ENCODE data around the gene HIGD1B.

HIGD1B gene

DNA sequence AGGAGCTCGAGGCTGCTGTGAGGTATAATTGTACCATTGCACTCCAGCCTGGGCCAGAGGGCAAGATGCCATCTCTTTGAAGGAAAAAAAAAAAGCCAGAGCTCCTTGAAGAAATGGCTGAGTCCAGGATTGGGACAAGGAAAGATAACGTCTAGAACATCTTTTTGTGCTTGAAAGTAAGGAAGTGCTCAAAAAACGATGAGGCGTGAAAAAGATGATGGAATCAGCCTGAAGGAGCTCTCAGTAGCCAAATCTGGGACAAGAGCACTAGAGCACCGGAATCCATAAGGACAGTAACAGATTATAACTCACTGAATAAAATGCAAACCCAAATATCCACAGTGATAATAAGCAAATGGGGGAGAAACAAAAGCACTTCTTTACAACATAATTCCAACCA, 29.4 kb downstream of the HIGD1B start:
- no peak for DNase-seq (ENCODE audit: low read depth in 1 of 2, low spot score in 1 of 2)

DNA sequence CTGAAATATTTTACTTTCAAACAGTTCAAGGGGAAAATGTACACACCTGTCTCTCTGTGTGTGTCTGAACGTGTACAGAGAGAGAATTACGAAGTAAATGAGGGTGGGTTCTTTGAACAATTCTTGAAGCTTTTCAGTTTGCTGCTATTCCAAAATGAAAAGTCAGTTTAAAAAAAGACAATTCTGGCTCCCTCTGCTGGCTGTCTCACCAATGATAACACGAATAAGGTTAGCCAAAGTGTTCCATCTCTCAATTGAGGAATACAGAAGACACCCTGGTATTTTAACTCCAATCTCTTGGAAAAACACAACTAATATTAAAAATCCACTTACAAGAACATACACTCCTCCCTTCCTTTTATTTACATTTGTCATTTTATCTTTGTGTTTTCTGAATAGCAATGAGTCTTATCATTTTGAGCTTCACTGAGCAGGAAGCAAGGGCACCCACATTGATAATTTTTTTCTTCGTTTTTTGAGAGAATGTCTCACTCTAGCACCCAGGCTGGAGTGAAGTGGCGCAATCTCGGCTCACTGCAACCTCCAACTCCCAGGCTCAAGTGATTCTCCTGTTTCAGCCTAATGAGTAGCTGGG, 31.0 kb downstream of the HIGD1B start:
- DNase-seq (ENCODE audit: low read depth in 1 of 2, low spot score in 1 of 2), result no peak

DNA sequence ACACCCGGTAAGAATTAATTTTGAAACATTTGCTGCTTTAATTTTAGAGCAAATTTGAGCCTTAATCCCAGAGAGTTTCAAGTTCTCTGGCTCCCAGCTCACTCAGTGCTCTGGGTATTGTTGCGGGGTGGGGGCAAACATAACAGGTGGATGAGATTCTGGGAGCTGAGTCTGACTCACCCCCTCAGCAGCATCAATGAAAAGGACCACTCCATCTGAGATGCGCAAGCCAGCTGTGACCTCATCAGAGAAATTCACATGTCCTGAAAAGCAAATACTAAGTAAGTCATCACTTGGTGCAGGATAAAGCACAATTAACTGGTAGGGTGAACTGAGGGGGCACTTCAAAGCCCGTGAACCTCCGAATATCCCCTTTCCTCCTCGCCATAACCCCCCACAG, 31.7 kb downstream of the HIGD1B start:
- no peak for DNase-seq (ENCODE audit: low read depth in 1 of 2, low spot score in 1 of 2)

DNA sequence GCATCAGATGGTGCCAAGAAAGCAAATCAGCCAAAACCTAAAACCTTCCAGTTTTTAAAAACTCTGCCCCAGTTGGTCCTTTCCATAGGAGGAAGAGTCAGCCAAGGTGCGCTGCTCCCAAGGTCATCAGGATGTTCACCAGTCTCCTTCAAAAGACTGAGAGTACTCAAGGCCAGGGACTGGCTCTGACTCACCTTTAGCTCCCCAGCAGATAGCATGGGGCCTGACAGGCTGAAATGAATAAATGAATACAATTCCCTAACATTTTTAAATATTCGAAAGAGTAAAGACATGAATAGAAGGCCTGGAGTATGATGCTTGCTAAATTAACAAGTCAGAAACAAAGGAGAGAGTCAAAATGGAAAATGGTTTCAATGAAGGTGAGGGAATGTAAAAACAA, 32.4 kb downstream of the HIGD1B start:
- DNase-seq (ENCODE audit: low read depth in 1 of 2, low spot score in 1 of 2), result no peak

DNA sequence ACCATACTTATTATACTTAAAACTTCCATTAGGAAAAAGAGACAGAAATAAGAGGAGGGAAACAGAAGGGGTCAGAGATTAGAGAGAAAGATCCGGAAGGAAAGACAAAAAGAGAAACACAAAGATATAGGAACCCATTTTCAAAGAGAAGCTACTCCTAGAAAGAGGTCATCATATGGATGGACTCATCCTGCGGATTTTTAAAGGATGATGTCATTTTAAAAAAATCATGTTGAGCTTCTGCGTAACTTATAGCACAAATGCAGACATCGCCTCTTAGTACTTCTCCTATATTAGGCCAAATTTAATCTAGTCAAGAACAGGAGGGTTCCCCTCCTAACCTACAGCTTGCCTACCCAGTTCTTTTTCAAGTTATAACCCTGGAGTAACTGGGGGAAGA, 33.5 kb downstream of the HIGD1B start:
- no peak for DNase-seq (ENCODE audit: low read depth in 1 of 2, low spot score in 1 of 2)

DNA sequence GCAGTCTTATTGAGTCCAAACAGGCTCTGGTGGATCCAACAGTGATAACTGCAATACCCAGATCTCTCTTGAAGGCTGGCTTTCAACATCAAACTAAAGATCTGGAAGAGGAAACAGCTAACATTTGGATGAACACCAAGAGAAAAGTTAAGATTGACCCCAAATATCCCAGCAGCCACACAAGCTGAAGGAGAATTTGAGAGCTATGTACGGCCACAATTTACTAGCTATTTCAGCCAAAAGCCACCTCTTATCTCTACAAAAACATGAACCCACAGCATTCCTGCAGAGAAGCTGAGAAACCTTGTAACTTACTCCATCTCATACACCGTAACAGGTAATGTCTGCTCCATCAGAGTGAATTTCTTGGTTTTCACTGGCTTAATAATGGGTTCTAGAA, 37.3 kb downstream of the HIGD1B start:
- DNase-seq (ENCODE audit: low read depth in 1 of 2, low spot score in 1 of 2), result no peak

DNA sequence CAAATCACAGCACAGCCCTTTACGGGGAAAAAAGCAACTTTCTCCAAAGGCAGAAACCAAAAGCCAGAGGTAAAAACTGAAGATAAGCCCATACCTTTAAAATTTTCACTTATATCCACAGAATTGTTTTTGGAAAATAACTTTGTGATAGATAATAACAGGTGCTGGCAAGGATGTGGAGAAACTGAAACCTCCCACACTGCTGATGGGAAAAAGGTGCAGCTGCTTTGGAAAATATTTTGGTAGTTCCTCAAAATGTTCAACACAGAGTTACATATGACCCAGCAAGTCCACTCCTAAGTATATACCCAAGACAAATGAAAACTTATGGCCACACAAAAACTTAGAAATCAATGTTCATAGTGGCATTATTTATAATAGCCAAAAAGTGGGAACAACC, 39.3 kb downstream of the HIGD1B start:
- no peak for DNase-seq (ENCODE audit: low read depth in 1 of 2, low spot score in 1 of 2)

DNA sequence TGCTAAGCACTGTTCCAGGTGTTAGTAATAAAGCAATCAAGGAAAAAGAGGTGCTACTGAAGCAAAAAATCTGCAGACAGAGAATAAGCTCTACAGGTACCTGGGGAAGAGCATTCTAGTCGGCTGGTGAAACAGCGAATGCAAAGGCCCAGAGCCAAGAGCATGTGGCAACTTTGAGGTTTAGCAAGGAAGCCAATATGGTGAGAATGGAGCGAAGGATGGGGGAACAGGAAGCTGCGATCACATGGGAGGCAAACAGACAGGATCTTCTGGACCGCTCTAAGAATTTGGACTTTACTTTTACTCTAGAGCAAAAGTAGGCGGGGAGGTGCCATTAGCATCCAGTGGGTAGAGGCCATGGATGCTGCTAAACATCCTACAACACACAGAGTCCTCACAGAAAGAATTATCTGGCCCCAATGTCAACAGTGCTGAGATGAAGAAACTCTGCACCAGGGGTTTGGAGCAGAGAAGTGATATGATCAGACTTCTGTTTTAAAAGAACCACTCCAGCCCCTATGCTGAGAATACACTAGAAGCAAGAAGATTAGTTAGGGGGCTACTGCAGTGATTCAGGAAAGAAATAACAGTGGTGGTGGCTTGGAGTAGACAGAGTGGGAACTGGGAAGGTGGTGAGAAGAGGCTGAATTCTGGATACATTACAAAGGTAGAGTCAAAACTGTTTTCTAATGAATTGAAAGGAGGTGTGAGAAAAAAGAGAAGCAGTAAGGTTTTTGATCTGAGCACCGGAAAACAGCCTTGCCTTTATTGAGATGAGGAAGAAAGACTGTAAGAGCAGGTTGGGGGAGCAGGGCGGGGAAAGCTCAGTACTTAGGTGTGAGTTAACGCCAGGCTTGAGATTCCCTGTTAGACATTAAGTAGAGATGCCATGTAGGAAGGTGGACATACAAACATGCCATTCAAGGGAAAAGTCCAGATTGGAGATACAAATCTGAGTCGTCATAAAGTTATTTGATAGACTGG, 40.6 kb downstream of the HIGD1B start:
- no peak for DNase-seq (ENCODE audit: low read depth in 1 of 2, low spot score in 1 of 2)

DNA sequence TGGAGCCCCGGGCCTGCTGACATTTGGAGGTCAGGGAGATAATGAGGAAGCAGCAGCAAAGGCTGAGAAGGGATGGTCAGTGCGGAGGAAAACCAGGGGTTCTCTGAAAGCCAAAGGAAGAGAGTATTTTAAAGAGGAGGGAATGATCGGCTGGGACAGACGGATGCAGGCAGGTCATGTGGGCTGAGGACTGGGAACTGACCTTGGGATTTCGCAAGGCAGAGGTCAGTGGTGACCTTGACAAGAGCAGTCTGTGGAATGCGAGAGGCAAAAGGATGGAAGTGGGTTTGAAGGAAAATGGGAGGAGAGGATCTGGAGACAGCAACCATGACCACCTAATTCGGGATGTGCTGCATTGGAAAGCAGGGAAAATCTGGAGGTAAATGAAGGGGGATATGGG, 41.3 kb downstream of the HIGD1B start:
- DNase-seq (ENCODE audit: low read depth in 1 of 2, low spot score in 1 of 2), result no peak

DNA sequence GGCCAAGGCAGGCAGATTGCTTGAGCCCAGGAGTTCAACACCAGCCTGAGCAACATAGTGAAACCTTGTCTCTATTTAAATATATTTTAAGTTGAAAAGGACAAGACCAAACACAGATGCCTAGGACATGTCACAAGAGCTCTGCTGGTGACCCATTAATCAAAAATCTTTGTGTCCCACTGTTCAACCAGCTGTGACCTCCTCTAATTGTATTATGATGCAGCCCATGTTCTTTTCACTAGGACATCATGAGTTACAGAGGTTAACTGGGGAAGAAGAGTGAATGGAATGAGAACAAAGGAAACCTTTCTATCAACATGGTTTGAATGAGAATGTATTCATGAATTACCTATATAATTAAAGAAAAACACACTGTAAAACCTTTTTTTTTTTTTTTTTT, 44.6 kb downstream of the HIGD1B start:
- no peak for DNase-seq (ENCODE audit: low read depth in 1 of 2, low spot score in 1 of 2)

DNA sequence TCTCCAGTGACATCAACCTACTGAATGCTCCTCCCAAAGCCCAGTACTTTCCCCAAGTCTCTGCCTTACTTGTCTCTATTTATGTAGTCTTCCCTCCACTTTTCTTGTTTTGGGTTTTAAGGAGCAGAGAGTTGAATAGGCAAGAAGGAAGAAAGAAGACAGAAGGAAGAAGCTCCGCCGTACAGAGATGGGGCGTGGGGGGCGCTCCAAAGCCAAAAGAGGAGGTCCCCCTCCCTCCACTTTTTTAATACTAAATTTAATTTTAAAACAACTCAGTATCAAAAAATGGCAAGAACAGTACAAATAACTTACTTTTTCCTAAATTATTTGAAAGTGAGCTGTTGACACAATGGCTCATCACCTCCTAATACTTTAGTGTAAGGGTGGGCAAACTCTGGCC, 47.0 kb downstream of the HIGD1B start:
- no peak for DNase-seq (ENCODE audit: low read depth in 1 of 2, low spot score in 1 of 2)

DNA sequence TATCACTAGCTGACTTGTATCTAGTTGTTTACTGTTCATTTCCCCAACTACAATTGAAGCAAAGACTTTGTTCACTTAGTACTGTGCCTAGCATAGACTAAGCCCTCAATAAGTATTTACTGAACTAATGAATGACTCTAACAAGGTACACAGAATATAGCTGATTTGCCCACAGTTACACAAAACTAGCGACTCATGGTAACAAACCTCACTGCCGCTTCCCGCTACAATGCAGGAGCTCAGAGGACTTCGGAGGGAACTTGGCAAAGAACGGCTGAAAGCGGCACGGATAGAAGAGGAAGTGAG, 51.0 kb downstream of the HIGD1B start:
- DNase-seq (ENCODE audit: low read depth in 1 of 2, low spot score in 1 of 2), result peak in 1 of 2 donors; percentile 12

DNA sequence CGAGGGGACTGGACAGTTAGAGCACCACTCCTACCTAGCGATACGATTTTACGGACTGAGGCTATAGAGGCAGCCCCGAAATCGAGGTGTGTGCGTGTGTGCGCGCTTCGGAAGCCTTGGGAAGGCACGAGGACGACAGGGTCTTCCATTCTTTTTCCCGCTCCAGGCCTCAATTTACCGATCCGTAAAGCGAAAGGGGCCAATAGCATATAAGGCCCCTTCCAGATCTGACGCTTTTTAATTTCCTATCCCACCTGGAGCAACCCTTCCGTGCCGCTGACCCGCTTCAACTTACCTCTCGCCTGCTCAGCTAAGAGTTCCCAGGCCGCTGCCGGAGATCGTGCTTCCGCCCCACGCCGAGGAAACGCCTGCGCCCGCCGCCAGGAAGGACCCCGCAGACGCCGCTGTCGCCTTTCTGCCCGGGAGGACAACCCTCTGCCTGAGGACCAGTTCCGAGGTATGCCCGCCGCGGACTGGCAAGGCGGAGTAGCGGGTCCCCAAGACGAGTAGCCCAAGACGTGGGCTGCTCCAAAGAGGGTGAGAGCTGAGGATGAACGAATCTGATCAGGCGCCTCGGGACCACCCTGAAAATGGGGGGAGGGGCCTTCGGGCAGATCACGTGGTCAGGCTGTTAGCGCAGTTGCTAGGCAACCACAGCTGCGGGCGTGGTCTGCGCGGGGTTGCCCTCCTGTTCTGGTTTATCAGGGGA, 51.5 kb downstream of the HIGD1B start, which contains the start of gene EFTUD2:
Gene EFTUD2 (minus strand): TSS at position 372 of the 709 bp plus-strand sequence. CDS start 4,924 bp downstream, outside the sequence.
- DNase-seq (ENCODE audit: low read depth in 1 of 2, low spot score in 1 of 2), result peak; percentile 89 to 96

Measured in activated CD4-positive, alpha-beta T cell treated with anti-CD3 and anti-CD28 coated beads, Interleukin-2, amount 50 U/mL, for 24 hours (primary cell).